ENCODE results near the gene TENM3. TPM values are rescaled to one million over a fixed set of nuclear protein-coding genes. Genes with fewer than 3 reads are reported as not detected.

The TENM3 gene
- total RNA-seq, 4 donors from 2014 or later, result 5.9 to 61.5 (median 24.6) TPM

- H3K4me1 ChIP-seq, result no peaks in the 10 kb centered on the region
- intact Hi-C loops (cut with DNase I; ENCODE audit: low total_unique reads), result no loop called here
Measured at GRCh38 chr4:182413550-182413949, 170.3 kb downstream of the TENM3 start.

GRCh38 chr4:182415116-182415515 lies 171.9 kb downstream of the TENM3 start:
- no peak overlapping the region for H3K27ac ChIP-seq
- intact Hi-C loops (cut with DNase I; ENCODE audit: low total_unique reads), result no loop called here
- no peak overlapping the region for H3K4me3 ChIP-seq
- no peaks in the 10 kb centered on the region for H3K9me3 ChIP-seq
- H3K27me3 ChIP-seq, result no peaks in the 10 kb centered on the region
- DNase-seq, result no peak
- H3K4me1 ChIP-seq, result no peaks in the 10 kb centered on the region
- TF ChIP-seq, protein P1, sequence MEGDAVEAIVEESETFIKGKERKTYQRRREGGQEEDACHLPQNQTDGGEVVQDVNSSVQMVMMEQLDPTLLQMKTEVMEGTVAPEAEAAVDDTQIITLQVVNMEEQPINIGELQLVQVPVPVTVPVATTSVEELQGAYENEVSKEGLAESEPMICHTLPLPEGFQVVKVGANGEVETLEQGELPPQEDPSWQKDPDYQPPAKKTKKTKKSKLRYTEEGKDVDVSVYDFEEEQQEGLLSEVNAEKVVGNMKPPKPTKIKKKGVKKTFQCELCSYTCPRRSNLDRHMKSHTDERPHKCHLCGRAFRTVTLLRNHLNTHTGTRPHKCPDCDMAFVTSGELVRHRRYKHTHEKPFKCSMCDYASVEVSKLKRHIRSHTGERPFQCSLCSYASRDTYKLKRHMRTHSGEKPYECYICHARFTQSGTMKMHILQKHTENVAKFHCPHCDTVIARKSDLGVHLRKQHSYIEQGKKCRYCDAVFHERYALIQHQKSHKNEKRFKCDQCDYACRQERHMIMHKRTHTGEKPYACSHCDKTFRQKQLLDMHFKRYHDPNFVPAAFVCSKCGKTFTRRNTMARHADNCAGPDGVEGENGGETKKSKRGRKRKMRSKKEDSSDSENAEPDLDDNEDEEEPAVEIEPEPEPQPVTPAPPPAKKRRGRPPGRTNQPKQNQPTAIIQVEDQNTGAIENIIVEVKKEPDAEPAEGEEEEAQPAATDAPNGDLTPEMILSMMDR (IDR thresholded peaks at IDR 0.05), result no peak
- no peak for TF ChIP-seq POLR2A (IDR thresholded peaks at IDR 0.05)
- no peaks in the 10 kb centered on the region for H3K36me3 ChIP-seq

More at GRCh38 chr4:182413550-182413949, 170.3 kb downstream of the TENM3 start:
- Histone ChIP-seq H3K4me3 (no peak overlapping the region), H3K27me3 (no peaks in the 10 kb centered on the region), H3K36me3 (no peaks in the 10 kb centered on the region), H3K9me3 (no peaks in the 10 kb centered on the region), H3K27ac (no peak overlapping the region)
- no peak for DNase-seq
- TF ChIP-seq, protein P1 (IDR thresholded peaks at IDR 0.05), result no peak
- TF ChIP-seq POLR2A (IDR thresholded peaks at IDR 0.05), result no peak

DNA sequence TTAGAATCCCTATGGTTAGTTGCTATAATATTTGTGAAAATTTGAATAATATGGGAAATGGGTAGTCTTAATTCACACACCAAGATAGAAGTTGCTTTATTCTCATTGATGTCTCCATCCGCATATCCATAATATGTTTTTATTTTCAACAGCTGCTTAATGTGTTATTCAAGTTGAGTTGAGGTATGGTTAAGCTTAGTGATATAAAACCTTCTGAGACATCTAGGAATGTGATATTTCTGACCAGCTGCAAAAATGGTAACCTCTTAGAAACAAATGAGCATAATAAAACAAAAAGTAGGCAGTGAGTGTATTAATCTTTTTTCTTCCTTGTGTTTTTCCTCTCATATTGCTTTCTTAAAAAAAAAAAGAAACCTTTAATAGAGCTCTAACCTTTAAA lies 172.9 kb downstream of the TENM3 start:
- Histone ChIP-seq H3K36me3 (no peaks in the 10 kb centered on the region), H3K4me1 (no peaks in the 10 kb centered on the region), H3K27me3 (no peaks in the 10 kb centered on the region), H3K4me3 (no peak overlapping the region), H3K9me3 (no peaks in the 10 kb centered on the region), H3K27ac (no peak overlapping the region)
- TF ChIP-seq POLR2A (IDR thresholded peaks at IDR 0.05), result no peak
- TF ChIP-seq, protein P1 (IDR thresholded peaks at IDR 0.05), result no peak
- no peak for DNase-seq
- intact Hi-C loops (cut with DNase I; ENCODE audit: low total_unique reads), result no loop called here

DNA sequence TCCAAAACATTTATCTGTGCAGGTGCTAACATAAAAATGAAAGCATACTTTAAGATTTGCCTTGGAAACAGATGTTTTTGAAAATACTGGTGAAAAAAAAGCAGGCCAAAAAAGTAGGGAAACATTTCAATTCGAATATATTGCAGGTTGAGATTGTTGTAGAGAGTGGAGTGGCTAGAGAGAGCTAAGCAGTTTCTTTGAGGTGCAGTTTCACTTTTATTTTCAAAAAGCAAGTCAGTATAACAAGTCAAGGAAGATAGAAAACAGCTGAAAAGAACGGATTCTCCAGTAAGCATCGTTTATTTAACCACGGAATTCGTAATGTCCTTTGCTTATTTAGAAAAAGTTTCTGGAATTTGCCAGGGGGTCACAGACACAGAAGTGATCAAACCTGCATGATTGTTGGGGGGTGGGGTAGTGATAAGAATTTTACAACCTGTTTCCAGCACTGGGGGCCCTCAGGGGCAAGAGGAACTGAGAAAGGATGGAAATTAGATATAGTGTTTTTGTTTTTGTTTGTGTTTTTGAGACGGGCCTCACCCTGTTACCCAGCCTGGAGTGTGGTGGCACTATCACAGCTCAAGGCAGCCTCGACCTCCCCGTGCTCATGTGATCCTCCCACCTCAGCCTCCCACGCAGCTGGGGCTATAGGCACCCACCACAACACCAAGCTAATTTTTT lies 175.0 kb downstream of the TENM3 start:
- H3K27ac ChIP-seq, result no peak overlapping the region
- TF ChIP-seq, protein P1 (IDR thresholded peaks at IDR 0.05), result no peak
- no peak for TF ChIP-seq POLR2A (IDR thresholded peaks at IDR 0.05)
- H3K9me3 ChIP-seq, result no peaks in the 10 kb centered on the region
- intact Hi-C loops (cut with DNase I; ENCODE audit: low total_unique reads), result no loop called here
- H3K4me1 ChIP-seq, result no peaks in the 10 kb centered on the region
- DNase-seq, result no peak
- no peak overlapping the region for H3K4me3 ChIP-seq
- no peaks in the 10 kb centered on the region for H3K27me3 ChIP-seq
- H3K36me3 ChIP-seq, result no peaks in the 10 kb centered on the region

- H3K27ac ChIP-seq, result no peak overlapping the region
- H3K36me3 ChIP-seq, result no peaks in the 10 kb centered on the region
Measured at GRCh38 chr4:182420189-182420588, 177.0 kb downstream of the TENM3 start.

More at GRCh38 chr4:182420189-182420588, 177.0 kb downstream of the TENM3 start:
- no peaks in the 10 kb centered on the region for H3K4me1 ChIP-seq
- no peak for TF ChIP-seq POLR2A (IDR thresholded peaks at IDR 0.05)
- intact Hi-C loops (cut with DNase I; ENCODE audit: low total_unique reads), result no loop called here
- H3K27me3 ChIP-seq, result no peaks in the 10 kb centered on the region
- no peak overlapping the region for H3K4me3 ChIP-seq
- H3K9me3 ChIP-seq, result no peaks in the 10 kb centered on the region
- no peak for DNase-seq

Measured in uterus (tissue), 4 donors.